Endothelial cell of hepatic sinusoid (primary cell): ENCODE measurements around the gene CMPK1.

Experiments used
- in situ Hi-C: cut with HindIII; loops from 2 replicates; pipeline ENCODE4 v1.10.0; 2017; ENCODE audit warnings: low sequenced_read_pairs

Gene CMPK1

DNA sequence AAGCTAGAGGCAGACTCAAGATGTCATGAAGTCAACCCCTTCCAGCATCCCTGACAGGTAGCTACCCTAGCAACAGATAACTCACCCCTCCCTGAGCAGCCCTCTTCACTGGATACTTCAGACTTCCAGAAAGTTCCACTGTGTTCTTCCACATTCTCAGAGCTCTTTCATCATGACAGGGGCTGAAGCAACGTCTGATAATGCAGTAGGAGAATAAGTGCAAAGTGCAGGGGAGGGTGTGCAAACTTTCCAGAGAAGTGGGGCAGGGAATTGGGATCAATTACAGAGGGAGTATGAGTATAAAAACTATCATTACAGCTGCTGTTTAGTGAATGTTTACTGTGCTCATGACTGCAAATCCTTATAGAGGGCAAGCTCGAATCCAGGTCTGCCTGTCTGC lies 56.1 kb downstream of the CMPK1 start:
- in situ Hi-C loops: no loop called here

- in situ Hi-C loops: no loop called here
These were observed 57.3 kb downstream of the CMPK1 start for GRCh38 chr1:47390843-47391242.

DNA sequence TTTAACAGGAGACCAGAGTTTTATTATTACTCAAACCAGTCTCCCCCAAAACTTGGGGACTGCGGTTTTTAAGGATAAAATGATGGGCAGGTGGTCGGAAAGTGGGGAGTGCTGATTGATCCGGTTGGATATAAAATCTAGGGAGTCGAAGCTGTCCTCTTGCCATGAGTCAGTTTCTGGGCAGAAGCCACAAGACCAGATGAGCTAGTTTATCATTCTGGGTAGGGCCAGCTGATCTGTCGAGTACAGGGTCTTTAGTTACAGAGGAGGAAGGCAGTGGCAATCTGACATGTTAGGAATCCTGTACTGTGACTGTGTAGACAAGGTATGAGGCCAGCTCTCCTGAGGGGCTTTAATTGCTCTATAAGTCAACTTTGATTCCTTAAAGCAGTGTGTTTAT lies 59.6 kb downstream of the CMPK1 start:
- in situ Hi-C loops: no loop called here

- in situ Hi-C loops: no loop called here
These were observed 61.8 kb downstream of the CMPK1 start for GRCh38 chr1:47395433-47395832.

DNA sequence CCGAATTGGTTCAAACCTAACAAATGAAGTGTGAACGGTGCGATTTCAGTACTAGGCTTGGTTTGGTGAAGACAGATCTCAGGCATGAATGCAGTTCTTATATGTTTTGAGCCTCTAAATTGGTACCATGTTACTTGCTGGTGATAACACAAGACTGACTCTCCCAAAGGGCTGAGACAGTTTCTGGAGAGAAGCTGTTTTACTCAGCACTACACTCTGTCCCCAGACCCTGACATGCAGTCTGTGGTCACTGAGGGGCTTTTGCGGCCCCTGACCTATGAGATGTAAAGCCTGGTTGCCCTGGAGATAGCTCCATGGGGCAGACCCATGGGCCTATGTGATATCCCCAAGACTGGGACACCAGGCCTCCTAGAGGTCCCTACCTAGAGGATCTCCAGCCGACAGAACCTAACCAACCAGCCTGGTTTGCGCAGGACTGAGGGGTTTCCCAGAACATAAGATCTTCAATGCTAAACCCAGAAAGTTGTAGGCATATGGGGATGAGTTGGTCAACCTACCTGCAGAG lies 63.1 kb downstream of the CMPK1 start:
- in situ Hi-C loops: no loop called here

DNA sequence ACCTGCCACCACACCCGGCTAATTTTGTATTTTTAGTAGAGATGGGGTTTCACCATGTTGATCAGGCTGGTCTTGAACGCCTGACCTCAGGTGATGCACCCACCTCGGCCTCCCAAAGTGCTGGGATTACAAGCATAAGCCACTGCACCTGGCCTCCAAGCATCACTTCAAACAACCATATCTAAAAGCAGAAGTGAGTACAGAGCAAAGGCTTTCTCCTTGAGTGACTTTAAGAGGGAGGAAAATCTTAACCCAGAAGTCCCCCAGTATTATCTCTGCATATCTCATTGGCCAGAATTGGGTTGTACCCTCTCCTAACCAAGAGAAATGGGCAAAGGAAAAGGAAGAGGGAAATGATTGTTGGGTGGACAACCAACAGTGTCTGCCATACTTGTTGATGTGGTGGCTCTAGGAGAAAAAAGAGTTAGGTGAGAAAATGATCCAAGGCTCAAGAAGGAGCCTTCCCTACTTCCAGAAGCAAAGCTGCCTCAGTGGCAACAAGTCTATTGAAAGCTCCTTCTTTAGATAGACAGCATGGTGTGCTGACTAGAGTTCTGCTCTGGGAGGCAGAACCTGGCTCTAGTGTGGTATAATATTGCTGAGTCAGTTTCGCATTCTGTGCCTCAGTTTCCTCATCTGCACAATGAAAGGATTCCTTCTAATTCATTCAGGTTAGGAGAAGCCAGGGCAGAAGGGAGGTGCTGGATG lies 65.7 kb downstream of the CMPK1 start:
- in situ Hi-C loops: no loop called here

- in situ Hi-C loops: no loop called here
These were observed 66.2 kb downstream of the CMPK1 start for GRCh38 chr1:47399846-47400155.

- in situ Hi-C loops: no loop called here
These were observed 68.2 kb downstream of the CMPK1 start for GRCh38 chr1:47401761-47402160.

DNA sequence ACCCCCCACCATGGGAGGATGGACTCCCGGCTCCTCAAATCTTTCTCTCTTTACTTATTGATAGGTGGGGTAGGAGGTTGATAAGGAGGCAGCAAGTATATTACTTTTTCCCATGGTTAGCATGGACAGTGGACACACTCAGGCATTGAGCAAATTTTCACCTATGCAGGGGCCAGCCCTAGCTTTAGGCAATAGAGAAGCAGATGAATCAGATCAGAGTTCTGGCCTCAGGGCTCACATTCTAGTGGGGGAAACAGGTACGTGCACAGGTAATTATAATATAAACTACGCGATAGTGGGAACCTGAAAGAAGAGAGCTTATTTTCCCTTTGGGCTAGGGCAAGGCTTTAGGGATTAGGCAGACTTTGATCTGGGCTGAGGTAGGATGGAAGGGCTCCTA lies 69.0 kb downstream of the CMPK1 start:
- in situ Hi-C loops: no loop called here

DNA sequence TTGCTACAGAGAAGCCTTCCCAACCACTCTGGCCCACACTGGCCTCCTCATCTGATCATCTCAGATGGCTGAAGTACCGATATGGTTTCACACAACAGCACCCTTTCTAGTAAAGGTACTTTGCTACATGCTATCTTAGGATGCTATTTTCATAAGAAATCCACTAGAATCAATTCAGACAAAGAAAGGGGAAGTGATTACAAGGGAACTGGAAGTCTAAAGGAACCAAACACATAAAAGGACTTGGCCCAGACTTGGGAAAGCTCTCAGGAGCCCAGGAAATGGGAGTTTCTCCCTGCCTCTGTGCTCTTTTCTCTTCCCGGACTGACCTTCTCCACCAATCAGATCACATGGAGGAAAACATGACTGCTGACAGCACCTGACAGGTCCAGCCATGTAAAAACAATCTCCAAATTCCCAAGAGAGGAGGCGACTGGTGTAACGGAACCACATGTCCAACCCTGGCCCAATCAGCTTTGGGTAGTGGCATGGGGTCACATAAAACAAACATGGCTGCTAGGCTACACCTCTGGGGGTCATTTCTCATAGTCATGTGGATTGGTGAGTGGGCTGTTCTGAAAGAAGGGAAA lies 69.8 kb downstream of the CMPK1 start:
- in situ Hi-C loops: no loop called here

GRCh38 chr1:47405697-47406096 lies 72.1 kb downstream of the CMPK1 start:
- in situ Hi-C loops: no loop called here

DNA sequence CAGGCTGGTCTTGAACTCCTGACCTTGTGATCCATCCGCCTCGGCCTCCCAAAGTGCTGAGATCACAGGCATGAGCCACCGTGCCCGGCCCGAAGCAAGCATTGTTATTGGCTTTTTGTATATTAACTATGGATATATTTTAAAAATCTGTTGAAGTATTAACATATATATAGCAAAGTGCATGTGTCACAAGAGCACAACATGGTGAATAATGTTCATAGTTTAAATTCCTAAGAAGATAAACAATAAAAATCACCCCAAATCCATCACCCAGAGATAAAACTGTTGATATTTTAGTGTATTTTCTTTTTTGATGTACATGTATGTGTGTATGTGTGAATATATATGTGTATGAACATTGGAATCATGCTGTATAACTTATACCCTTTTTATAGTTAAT lies 73.4 kb downstream of the CMPK1 start:
- in situ Hi-C loops: no loop called here

DNA sequence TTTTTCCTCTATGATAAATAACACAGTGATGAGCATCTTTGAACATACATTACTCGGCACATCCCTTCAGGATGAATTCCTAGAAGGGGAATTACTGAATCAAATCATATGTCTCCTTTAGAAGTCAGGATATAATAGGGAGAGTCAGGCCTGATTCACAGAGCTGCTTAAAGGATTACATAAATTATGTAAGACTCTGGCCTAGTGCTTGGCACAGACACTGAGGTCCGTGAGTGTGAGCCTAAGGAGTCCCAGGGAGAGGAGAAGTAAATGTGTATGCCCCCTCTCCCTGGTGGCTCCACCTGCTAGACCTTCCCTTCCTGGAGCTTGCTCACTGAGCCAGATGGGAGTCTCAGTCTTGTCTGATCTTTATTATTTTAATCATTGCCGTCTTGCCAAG lies 73.9 kb downstream of the CMPK1 start:
- in situ Hi-C loops: no loop called here

- in situ Hi-C loops: no loop called here
These were observed 75.9 kb downstream of the CMPK1 start for GRCh38 chr1:47409311-47410067.

DNA sequence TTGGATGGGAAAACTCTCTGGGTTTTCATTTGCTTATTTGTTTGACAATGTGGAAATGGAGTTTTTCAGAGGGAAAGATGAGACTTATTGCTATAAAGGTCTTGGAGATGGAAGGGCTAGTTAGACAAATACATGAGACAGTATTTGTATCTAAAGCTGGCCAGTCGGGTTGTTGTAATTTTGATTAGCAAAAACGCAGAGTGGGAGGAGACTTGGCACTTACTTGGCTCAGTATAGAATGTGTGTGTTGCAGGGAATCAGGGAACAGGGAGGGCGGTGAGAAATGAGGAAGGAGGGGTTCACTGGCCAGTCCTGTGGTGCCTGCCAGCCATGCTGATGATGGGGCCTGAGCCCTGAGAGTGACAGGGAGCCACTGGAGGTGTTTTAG lies 76.5 kb downstream of the CMPK1 start:
- in situ Hi-C loops: no loop called here

DNA sequence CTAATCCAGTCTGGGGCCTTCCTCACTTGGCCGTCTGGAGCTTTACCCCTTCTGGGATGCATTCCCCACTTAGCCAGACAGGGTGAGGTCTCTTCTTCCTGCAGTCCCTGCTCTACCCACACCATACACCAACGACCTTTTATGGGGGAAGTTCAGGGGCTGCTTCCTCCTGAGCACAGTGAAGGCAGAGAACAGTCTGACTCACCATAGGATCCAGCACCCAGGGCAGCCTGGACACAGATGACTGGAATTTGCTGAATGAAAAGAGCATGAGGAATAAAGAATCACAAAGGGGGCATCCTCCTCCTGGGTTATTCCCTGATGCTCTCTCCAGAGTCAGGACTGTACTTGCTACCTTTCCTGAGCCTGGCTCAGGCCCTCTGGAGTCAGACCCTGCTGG lies 77.8 kb downstream of the CMPK1 start:
- in situ Hi-C loops: no loop called here

DNA sequence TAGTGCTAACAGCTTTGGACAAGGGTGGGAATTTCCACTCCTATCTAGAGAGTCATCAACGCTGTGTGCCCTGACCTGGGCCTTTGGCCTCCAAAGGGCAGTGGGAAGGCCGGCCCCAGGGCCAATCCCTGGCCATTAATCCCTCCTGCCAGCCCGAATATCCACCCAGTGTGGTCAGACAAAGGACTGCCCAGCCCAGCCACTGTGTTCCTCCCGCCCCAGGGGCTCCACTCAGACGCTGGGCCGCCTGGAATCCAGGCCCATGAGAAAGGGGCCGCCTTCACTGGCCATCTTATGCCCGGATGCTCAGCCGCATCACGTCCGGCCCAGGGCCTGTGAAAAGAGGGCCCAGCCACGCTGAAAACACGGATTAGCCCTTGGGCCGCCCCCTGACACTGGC lies 78.8 kb downstream of the CMPK1 start:
- in situ Hi-C loops: no loop called here

- in situ Hi-C loops: no loop called here
These were observed 82.2 kb downstream of the CMPK1 start, which contains the start of gene FOXE3 for GRCh38 chr1:47415728-47416318. FOXE3 (plus strand) TSS chr1:47416285; CDS start chr1:47416316, 31 bp downstream.

- in situ Hi-C loops: no loop called here
These were observed 83.0 kb downstream of the CMPK1 start for GRCh38 chr1:47416319-47417169.

GRCh38 chr1:47417170-47418044 lies 83.8 kb downstream of the CMPK1 start:
- in situ Hi-C loops: no loop called here
